ENCODE results near the gene UBLCP1.

DNA sequence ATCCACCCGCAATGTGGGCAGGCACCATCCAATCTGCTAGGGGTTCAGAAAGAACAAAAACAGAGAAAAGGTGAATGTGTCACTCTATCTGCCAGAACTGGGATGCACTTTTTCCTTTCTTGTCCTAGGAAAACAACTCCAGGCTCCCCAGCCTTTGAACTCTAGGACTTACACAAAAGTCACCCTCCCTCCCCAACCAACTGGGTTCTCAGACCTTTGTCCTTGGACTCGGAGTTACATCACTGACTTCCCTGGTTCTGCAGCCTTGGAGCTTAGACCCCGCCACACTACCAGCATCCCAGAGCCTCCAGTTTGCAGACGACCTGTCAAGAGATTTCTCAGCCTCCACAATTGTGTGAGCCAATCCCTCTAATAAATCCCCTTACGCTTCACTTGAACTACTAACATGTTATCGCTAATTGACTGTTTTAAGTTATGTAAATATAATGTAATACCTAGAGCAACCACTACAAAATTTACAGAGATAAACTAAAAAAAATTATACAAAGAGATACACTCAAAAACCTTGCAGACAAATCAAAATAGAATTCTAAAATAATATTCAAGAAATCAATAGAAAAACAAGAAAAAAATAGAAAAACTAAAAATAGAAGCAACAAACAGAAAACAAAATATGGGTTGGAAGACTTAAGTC lies 5.3 kb upstream of the UBLCP1 start:
- TF ChIP-seq, protein P1, sequence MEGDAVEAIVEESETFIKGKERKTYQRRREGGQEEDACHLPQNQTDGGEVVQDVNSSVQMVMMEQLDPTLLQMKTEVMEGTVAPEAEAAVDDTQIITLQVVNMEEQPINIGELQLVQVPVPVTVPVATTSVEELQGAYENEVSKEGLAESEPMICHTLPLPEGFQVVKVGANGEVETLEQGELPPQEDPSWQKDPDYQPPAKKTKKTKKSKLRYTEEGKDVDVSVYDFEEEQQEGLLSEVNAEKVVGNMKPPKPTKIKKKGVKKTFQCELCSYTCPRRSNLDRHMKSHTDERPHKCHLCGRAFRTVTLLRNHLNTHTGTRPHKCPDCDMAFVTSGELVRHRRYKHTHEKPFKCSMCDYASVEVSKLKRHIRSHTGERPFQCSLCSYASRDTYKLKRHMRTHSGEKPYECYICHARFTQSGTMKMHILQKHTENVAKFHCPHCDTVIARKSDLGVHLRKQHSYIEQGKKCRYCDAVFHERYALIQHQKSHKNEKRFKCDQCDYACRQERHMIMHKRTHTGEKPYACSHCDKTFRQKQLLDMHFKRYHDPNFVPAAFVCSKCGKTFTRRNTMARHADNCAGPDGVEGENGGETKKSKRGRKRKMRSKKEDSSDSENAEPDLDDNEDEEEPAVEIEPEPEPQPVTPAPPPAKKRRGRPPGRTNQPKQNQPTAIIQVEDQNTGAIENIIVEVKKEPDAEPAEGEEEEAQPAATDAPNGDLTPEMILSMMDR (conservative IDR thresholded peaks at IDR 0.05), result 0 out of 2 replicates have a peak, but pooled peaks have one; percentile 17
- no peak for TF ChIP-seq ZFX (IDR thresholded peaks at IDR 0.05)
